Heart left ventricle (tissue), 13 donors: Measurements from ENCODE around the gene FBXL22.

Source experiments
- POLR2A ChIP-seq, 2 donors: fragments of 450-650 bp; IDR thresholded peaks; one replicate each; pipeline ENCODE4 v1.6.1; 2017; ENCODE audit warnings: antibody characterized with exemption in 2 of 2, mild to moderate bottlenecking in 2 of 2, moderate library complexity in 2 of 2
- TF ChIP-seq, protein P1 (sequence below), 12 donors: fragments of 200-600 bp; sonication (generic) in 4 of 12; IDR thresholded peaks; one replicate each; pipeline versions ENCODE4 v1.5.0 to v1.8.0; 2018 to 2022; ENCODE audit warnings: antibody characterized with exemption in 12 of 12, mild to moderate bottlenecking in 5 of 12
- donor health status: ischemic (EF 13 %, LVEDD 7.1; RV severe dilation, severe dysfunction).
- donor health status: DM: no; HTN: yes; CAD: no.
- donor health status: DM: no; HTN: no; CAD: no.
- donor health status: ischemic (EF 25% LVEDD 6.9; RV normal size, moderate dysfunction).
- donor health status: ischemic (EF 25% LVEDD 5.7; RV mildly dilated, moderate dysfunction).
- donor health status: ischemic (EF 35%, LVEDD 5.7; RV mildly dilated, moderate dysfunction).
- donor health status: nonischemic (EF 11% LVEDD 7.7; RV severe dilation, severe dysfunction).
- donor health status: DM: yes; HTN: yes; CAD: no.
- donor health status: PGD.
- donor health status: ischemic (EF 29% LVEDD 5.4; RV normal size, mild dysfunction).
- donor health status: nonischemic (EF 23%, LVEDD 6.1; RV moderate dilation, normal function).

DNA sequence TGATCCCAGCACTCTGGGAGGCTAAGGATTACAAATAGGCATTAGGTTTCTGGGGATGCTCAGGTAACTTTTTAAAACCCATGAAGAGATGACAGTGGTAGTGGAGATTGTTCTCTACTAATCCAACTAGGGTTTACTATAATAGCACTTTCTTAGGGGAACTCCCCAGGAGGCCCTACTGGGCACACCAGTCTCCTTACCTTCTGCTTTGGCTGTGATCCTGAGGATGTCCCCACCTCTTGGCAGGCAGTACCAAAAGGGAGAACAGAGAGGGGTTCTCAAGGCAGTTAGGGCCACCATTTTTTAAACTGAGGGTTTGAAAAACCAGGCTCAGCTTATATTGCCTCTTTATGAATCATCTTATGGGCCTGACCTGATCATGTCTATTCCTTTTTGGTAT lies 15.0 kb upstream of the FBXL22 start:
- TF ChIP-seq POLR2A (IDR thresholded peaks at IDR 0.05): no peak
- TF ChIP-seq, protein P1, sequence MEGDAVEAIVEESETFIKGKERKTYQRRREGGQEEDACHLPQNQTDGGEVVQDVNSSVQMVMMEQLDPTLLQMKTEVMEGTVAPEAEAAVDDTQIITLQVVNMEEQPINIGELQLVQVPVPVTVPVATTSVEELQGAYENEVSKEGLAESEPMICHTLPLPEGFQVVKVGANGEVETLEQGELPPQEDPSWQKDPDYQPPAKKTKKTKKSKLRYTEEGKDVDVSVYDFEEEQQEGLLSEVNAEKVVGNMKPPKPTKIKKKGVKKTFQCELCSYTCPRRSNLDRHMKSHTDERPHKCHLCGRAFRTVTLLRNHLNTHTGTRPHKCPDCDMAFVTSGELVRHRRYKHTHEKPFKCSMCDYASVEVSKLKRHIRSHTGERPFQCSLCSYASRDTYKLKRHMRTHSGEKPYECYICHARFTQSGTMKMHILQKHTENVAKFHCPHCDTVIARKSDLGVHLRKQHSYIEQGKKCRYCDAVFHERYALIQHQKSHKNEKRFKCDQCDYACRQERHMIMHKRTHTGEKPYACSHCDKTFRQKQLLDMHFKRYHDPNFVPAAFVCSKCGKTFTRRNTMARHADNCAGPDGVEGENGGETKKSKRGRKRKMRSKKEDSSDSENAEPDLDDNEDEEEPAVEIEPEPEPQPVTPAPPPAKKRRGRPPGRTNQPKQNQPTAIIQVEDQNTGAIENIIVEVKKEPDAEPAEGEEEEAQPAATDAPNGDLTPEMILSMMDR (IDR thresholded peaks at IDR 0.05): no peak
